Heart right ventricle (tissue), 16 donors: ENCODE measurements around the gene TMEM130. TPM values are rescaled to one million over a fixed set of nuclear protein-coding genes. Genes with fewer than 3 reads are reported as not detected.
"Not testable (repeated sequence)": the region's sequence is repeated elsewhere in the genome, so short reads cannot be mapped to it uniquely, and the experiment has no call there.

Experiments used
- ATAC-seq, 8 donors: fragments of 200-7000 bp; cut with Tn5 transposase; one replicate each; pipeline ENCODE4 v1.9.1; 2020; ENCODE audit warnings: mild to moderate bottlenecking in 8 of 8, moderate library complexity in 8 of 8, moderate number of reproducible peaks in 1 of 8
- DNase-seq, 2 donors: peaks; one replicate each; pipeline ENCODE4 v3.0.0-alpha.2; 2020
- H3K27ac ChIP-seq, 10 donors: fragments of 200-600 bp; sonication (generic) in 2 of 10; one replicate each; pipeline versions ENCODE4 v1.5.0 to v1.8.0; 2020 to 2022; ENCODE audit warnings: mild to moderate bottlenecking in 3 of 10
- H3K27me3 ChIP-seq, 7 donors: fragments of 200-600 bp; one replicate each; pipeline ENCODE4 v1.8.0; 2021 to 2022; ENCODE audit warnings: mild to moderate bottlenecking in 2 of 7
- H3K36me3 ChIP-seq, 9 donors: fragments of 200-600 bp; sonication (generic) in 1 of 9; one replicate each; pipeline versions ENCODE4 v1.5.0 to v1.8.0; 2020 to 2022; ENCODE audit warnings: mild to moderate bottlenecking in 2 of 9
- H3K4me1 ChIP-seq, 9 donors: fragments of 200-600 bp; sonication (generic) in 1 of 9; one replicate each; pipeline versions ENCODE4 v1.5.0 to v1.8.0; 2020 to 2022; ENCODE audit warnings: mild to moderate bottlenecking in 4 of 9
- H3K4me3 ChIP-seq, 10 donors: fragments of 200-600 bp; sonication (generic) in 2 of 10; one replicate each; pipeline versions ENCODE4 v1.5.0 to v1.8.0; 2020 to 2022; ENCODE audit warnings: mild to moderate bottlenecking in 7 of 10, moderate library complexity in 2 of 10
- H3K9me3 ChIP-seq, 11 donors: fragments of 200-600 bp in 10 of 11; sonication (generic) in 2 of 11; one replicate each; pipeline versions ENCODE4 v1.5.0 to v1.8.0; 2013 to 2022; ENCODE audit warnings: mild to moderate bottlenecking in 2 of 11, control low read depth in 1 of 11, moderate library complexity in 1 of 11
- CTCF ChIP-seq, 9 donors: fragments of 200-600 bp; sonication (generic) in 2 of 9; IDR thresholded peaks; one replicate each; pipeline versions ENCODE4 v1.5.0 to v1.8.0; 2021 to 2022; ENCODE audit warnings: antibody characterized with exemption in 9 of 9, mild to moderate bottlenecking in 5 of 9, moderate library complexity in 1 of 9
- WGBS, 2 donors: extraction: QIAGEN DNeasy Blood & Tissue Kit; methylation state at CpG; one replicate each; pipeline ENCODE4 v1.1.7; 2013; ENCODE audit warnings: inconsistent platforms in 1 of 2; 5-methylcytosine and 5-hydroxymethylcytosine counted together
- intact Hi-C, 10 donors: fragments of 100-400 bp; cut with DNase I; formaldehyde crosslinking; loops; one replicate each; pipeline versions ENCODE4 v1.11.1 to v1.14.2; 2022
- polyA plus RNA-seq, 2 donors: library from polyadenylated mRNA; stranded (reverse); fragments of 200-250 nt; gene quantifications; one replicate each; pipeline ENCODE4 v1.2.3, GENCODE V29; 2013
- total RNA-seq, 10 donors: library from RNA; stranded (reverse); fragmentation: NEBNext Ultra II Directional in 3 of 10; extraction: Animal tissue kit (Norgen Biotek cat#: 25700) in 3 of 10; gene quantifications; one replicate each; pipeline versions ENCODE4 v1.2.1 to v1.2.4, GENCODE V29; 2021 to 2023
- donor health status: Arrhythmogenic right ventricular cardiomyopathy.
- donor health status: ischemic (EF 13 %, LVEDD 7.1; RV severe dilation, severe dysfunction).
- donor health status: healthy with polysubstance abuse.
- donor health status: DM: no; HTN: yes; CAD: no.
- donor health status: DM: no; HTN: no; CAD: no.
- donor health status: ischemic (EF 25% LVEDD 6.9; RV normal size, moderate dysfunction).
- donor health status: ischemic (EF 25% LVEDD 5.7; RV mildly dilated, moderate dysfunction).
- donor health status: healthy.
- donor health status: DM: yes; HTN: yes; CAD: no.
- donor health status: Ischemic cardiomyopathy.
- donor health status: ischemic (EF 35%, LVEDD 5.7; RV mildly dilated, moderate dysfunction).
- donor health status: nonischemic (EF 11% LVEDD 7.7; RV severe dilation, severe dysfunction).
- donor health status: DM: yes; HTN: yes; CAD: no.
- donor health status: PGD.
- donor health status: ischemic (EF 29% LVEDD 5.4; RV normal size, mild dysfunction).
- donor health status: nonischemic (EF 23%, LVEDD 6.1; RV moderate dilation, normal function).

Gene TMEM130
- total and polyA plus RNA-seq, 12 donors: 0.12 to 1.5 (median 0.25) TPM; not detected in 8

- WGBS, 2 donors: 81 to 92% methylated on average over 1 of the region's 1 CpG
- no peak for ATAC-seq
- H3K4me3 ChIP-seq: no peak overlapping the region
Observed at GRCh38 chr7:98874942-98875341, 5.1 kb upstream of the TMEM130 start.

GRCh38 chr7:98873610-98874009 lies 3.8 kb upstream of the TMEM130 start:
- Histone ChIP-seq H3K27me3 (peaks cover 0 to 41% (median 35%) of the 10 kb centered on the region in 7 donors), H3K4me1 (peaks cover 0 to 20% (median 14%) of the 10 kb centered on the region in 9 donors)
- H3K4me3 ChIP-seq, H3K36me3 ChIP-seq, intact Hi-C loops, H3K27ac ChIP-seq, ATAC-seq, DNase-seq, H3K9me3 ChIP-seq: not testable (repeated sequence)
- WGBS, 2 donors: 80 to 82% methylated on average over 11 of the region's 11 CpGs

More at GRCh38 chr7:98874942-98875341, 5.1 kb upstream of the TMEM130 start:
- no peak overlapping the region for H3K27ac ChIP-seq
- intact Hi-C loops: no loop called here
- H3K27me3 ChIP-seq: peaks cover 0 to 29% (median 22%) of the 10 kb centered on the region in 7 donors
- H3K4me1 ChIP-seq: peaks cover 0 to 23% (median 13%) of the 10 kb centered on the region in 9 donors
- no peaks in the 10 kb centered on the region for H3K36me3 ChIP-seq
- DNase-seq: no peak
- TF ChIP-seq CTCF (IDR thresholded peaks at IDR 0.05): no peak
- no peaks in the 10 kb centered on the region for H3K9me3 ChIP-seq

- H3K27ac ChIP-seq: no peak overlapping the region
- peak in 4 of 9 donors; percentile 9 to 33 (median 14) for TF ChIP-seq CTCF (IDR thresholded peaks at IDR 0.05)
- ATAC-seq (no peak), DNase-seq (no peak)
- 70 to 71% methylated on average over 7 of the region's 7 CpGs for WGBS, 2 donors
- H3K36me3 ChIP-seq: no peaks in the 10 kb centered on the region
- H3K27me3 ChIP-seq: peaks cover 0 to 51% (median 35%) of the 10 kb centered on the region in 7 donors
- intact Hi-C loops: no loop called here
- H3K9me3 ChIP-seq: no peaks in the 10 kb centered on the region
- H3K4me3 ChIP-seq: no peak overlapping the region
- H3K4me1 ChIP-seq: peaks cover 0 to 17% (median 10%) of the 10 kb centered on the region in 9 donors
Observed at GRCh38 chr7:98872328-98872924, 2.6 kb upstream of the TMEM130 start.

GRCh38 chr7:98870807-98871491 lies 1.1 kb upstream of the TMEM130 start:
- H3K27me3 ChIP-seq: peaks cover 0 to 54% (median 40%) of the 10 kb centered on the region in 7 donors
- intact Hi-C loops: no loop called here
- peak in 1 of 8 donors; percentile 27 for ATAC-seq

More at GRCh38 chr7:98870807-98871491, 1.1 kb upstream of the TMEM130 start:
- no peak overlapping the region for H3K27ac ChIP-seq
- WGBS, 2 donors: 81 to 82% methylated on average over 17 of the region's 17 CpGs
- DNase-seq: no peak
- peak overlapping the region in 2 of 10 donors; percentile 43 to 49 for H3K4me3 ChIP-seq
- H3K36me3 ChIP-seq: no peaks in the 10 kb centered on the region
- H3K9me3 ChIP-seq: no peaks in the 10 kb centered on the region
- TF ChIP-seq CTCF (IDR thresholded peaks at IDR 0.05): no peak
- H3K4me1 ChIP-seq: peaks cover 0 to 23% (median 10%) of the 10 kb centered on the region in 9 donors
